ENCODE results near the gene CA6. TPM values are rescaled to one million over a fixed set of nuclear protein-coding genes. Genes with fewer than 3 reads are reported as not detected.

The CA6 gene
- total RNA-seq, 2 donors from 2014 or later: not detected

- no peak for DNase-seq
Measured at GRCh38 chr1:8947127-8947691, 1.5 kb downstream of the CA6 start.

GRCh38 chr1:8950309-8950708 is 4.6 kb downstream of the CA6 start:
- no peak for TF ChIP-seq CTCF (IDR thresholded peaks at IDR 0.05)
- Histone ChIP-seq H3K9me3 (no peaks in the 10 kb centered on the region), H3K36me3 (no peaks in the 10 kb centered on the region), H3K27me3 (no peaks in the 10 kb centered on the region), H3K9ac (ENCODE audit: low read depth in 2 of 2, low read length in 2 of 2) (no peak overlapping the region), H3K4me3 (no peak overlapping the region), H3K27ac (no peak overlapping the region), H3K4me1 (no peaks in the 10 kb centered on the region)
- intact Hi-C loops (cut with DNase I): no loop called here
- no peak for DNase-seq

More at GRCh38 chr1:8947127-8947691, 1.5 kb downstream of the CA6 start:
- intact Hi-C loops (cut with DNase I): no loop called here
- Histone ChIP-seq H3K4me3 (no peak overlapping the region), H3K27me3 (no peaks in the 10 kb centered on the region), H3K4me1 (no peaks in the 10 kb centered on the region), H3K27ac (no peak overlapping the region), H3K9ac (ENCODE audit: low read depth in 2 of 2, low read length in 2 of 2) (no peak overlapping the region), H3K9me3 (no peaks in the 10 kb centered on the region), H3K36me3 (no peaks in the 10 kb centered on the region)
- no peak for TF ChIP-seq CTCF (IDR thresholded peaks at IDR 0.05)

GRCh38 chr1:8951231-8951630 is 5.6 kb downstream of the CA6 start:
- H3K27ac ChIP-seq: no peak overlapping the region
- H3K9me3 ChIP-seq: no peaks in the 10 kb centered on the region
- TF ChIP-seq CTCF (IDR thresholded peaks at IDR 0.05): no peak
- no peaks in the 10 kb centered on the region for H3K4me1 ChIP-seq
- intact Hi-C loops (cut with DNase I): no loop called here
- no peak overlapping the region for H3K9ac ChIP-seq (ENCODE audit: low read depth in 2 of 2, low read length in 2 of 2)
- no peaks in the 10 kb centered on the region for H3K36me3 ChIP-seq
- no peak overlapping the region for H3K4me3 ChIP-seq
- DNase-seq: no peak
- H3K27me3 ChIP-seq: no peaks in the 10 kb centered on the region

- intact Hi-C loops (cut with DNase I): no loop called here
- no peak for DNase-seq
- H3K27ac ChIP-seq: no peak overlapping the region
- no peak for TF ChIP-seq CTCF (IDR thresholded peaks at IDR 0.05)
- H3K4me1 ChIP-seq: no peaks in the 10 kb centered on the region
- H3K9ac ChIP-seq (ENCODE audit: low read depth in 2 of 2, low read length in 2 of 2): no peak overlapping the region
- no peaks in the 10 kb centered on the region for H3K27me3 ChIP-seq
- H3K4me3 ChIP-seq: no peak overlapping the region
- no peaks in the 10 kb centered on the region for H3K9me3 ChIP-seq
- H3K36me3 ChIP-seq: no peaks in the 10 kb centered on the region
Measured at GRCh38 chr1:8955406-8955805, 9.7 kb downstream of the CA6 start.

GRCh38 chr1:8956461-8957349 is 11.0 kb downstream of the CA6 start:
- H3K9ac ChIP-seq (ENCODE audit: low read depth in 2 of 2, low read length in 2 of 2): no peak overlapping the region
- no peak for TF ChIP-seq CTCF (IDR thresholded peaks at IDR 0.05)
- DNase-seq: no peak
- H3K4me1 ChIP-seq: no peaks in the 10 kb centered on the region
- no peak overlapping the region for H3K4me3 ChIP-seq
- H3K27me3 ChIP-seq: no peaks in the 10 kb centered on the region
- no peaks in the 10 kb centered on the region for H3K36me3 ChIP-seq
- intact Hi-C loops (cut with DNase I): no loop called here
- H3K9me3 ChIP-seq: no peaks in the 10 kb centered on the region
- H3K27ac ChIP-seq: no peak overlapping the region

All from colonic mucosa (tissue), 4 donors.